Measurements from ENCODE around the gene CRYGC. TPM values are rescaled to one million over a fixed set of nuclear protein-coding genes. Genes with fewer than 3 reads are reported as not detected.
A peak's percentile ranks its signal among the peaks of the same experiment; 100 is the strongest.

The CRYGC gene
- not detected for total RNA-seq

GRCh38 chr2:208129744-208130711 is at the start of gene CRYGC:
CRYGC (minus strand) TSS chr2:208129828; CDS start chr2:208129792, 36 bp downstream.
- intact Hi-C loops (cut with DNase I): no loop called here
- Histone ChIP-seq H3K27ac (no peak within 1 kb of the TSS), H3K4me3 (no peak within 1 kb of the TSS), H3K4me1 (peaks cover 0 to 17% (median 0%) of the 10 kb centered on the region in 3 donors), H3K27me3 (peaks cover 0 to 24% (median 0%) of the 10 kb centered on the region in 4 donors), H3K36me3 (no peaks in the 10 kb centered on the region), H3K9me3 (no peaks in the 10 kb centered on the region)
- no peak for DNase-seq
- TF ChIP-seq CTCF (IDR thresholded peaks at IDR 0.05) (no peak), POLR2A (IDR thresholded peaks at IDR 0.05) (no peak)
- 71 to 79% methylated on average over 19 of the region's 19 CpGs for WGBS, 2 donors

GRCh38 chr2:208179028-208179609 is 49.5 kb upstream of the CRYGC start:
- Histone ChIP-seq H3K36me3 (no peaks in the 10 kb centered on the region), H3K9me3 (no peaks in the 10 kb centered on the region), H3K4me3 (no peak overlapping the region), H3K4me1 (peaks cover 0 to 4% (median 0%) of the 10 kb centered on the region in 3 donors), H3K27me3 (peaks cover 0 to 11% (median 0%) of the 10 kb centered on the region in 4 donors), H3K27ac (no peak overlapping the region)
- DNase-seq: no peak
- WGBS, 2 donors: 56 to 66% methylated on average over 4 of the region's 4 CpGs
- intact Hi-C loops (cut with DNase I): no loop called here
- TF ChIP-seq CTCF (IDR thresholded peaks at IDR 0.05) (no peak), POLR2A (IDR thresholded peaks at IDR 0.05) (no peak)

GRCh38 chr2:208175840-208176153 is 46.2 kb upstream of the CRYGC start:
- intact Hi-C loops (cut with DNase I): no loop called here
- Histone ChIP-seq H3K4me3 (no peak overlapping the region), H3K9me3 (no peaks in the 10 kb centered on the region), H3K27me3 (no peaks in the 10 kb centered on the region), H3K36me3 (no peaks in the 10 kb centered on the region), H3K4me1 (no peaks in the 10 kb centered on the region), H3K27ac (no peak overlapping the region)
- 67 to 71% methylated on average over 6 of the region's 6 CpGs for WGBS, 2 donors
- TF ChIP-seq POLR2A (IDR thresholded peaks at IDR 0.05) (no peak), CTCF (IDR thresholded peaks at IDR 0.05) (no peak)
- no peak for DNase-seq

GRCh38 chr2:208175069-208175839 is 45.6 kb upstream of the CRYGC start:
- DNase-seq: no peak
- no peaks in the 10 kb centered on the region for H3K9me3 ChIP-seq
- intact Hi-C loops (cut with DNase I): no loop called here
- H3K4me1 ChIP-seq: no peaks in the 10 kb centered on the region
- no peaks in the 10 kb centered on the region for H3K36me3 ChIP-seq
- no peak overlapping the region for H3K27ac ChIP-seq
- TF ChIP-seq POLR2A (IDR thresholded peaks at IDR 0.05) (no peak), CTCF (IDR thresholded peaks at IDR 0.05) (peak; percentile 59 to 85 (median 77))
- no peak overlapping the region for H3K4me3 ChIP-seq
- no peaks in the 10 kb centered on the region for H3K27me3 ChIP-seq
- 36 to 40% methylated on average over 17 to 20 of the region's 21 CpGs for WGBS, 2 donors

Measured in esophagus squamous epithelium (tissue), 5 donors.